NOMO-1 (cell line): ENCODE measurements around the gene SYNRG.
"Not testable (repeated sequence)": the region's sequence is repeated elsewhere in the genome, so short reads cannot be mapped to it uniquely, and the experiment has no call there.

Experiments used
- DNase-seq, 2 experiments: peaks; one replicate each; lab custom pipeline; 2025; ENCODE audit not compliant: unreplicated experiment in 2 of 2; lab: John Stamatoyannopoulos, UW

Gene SYNRG, protein sequence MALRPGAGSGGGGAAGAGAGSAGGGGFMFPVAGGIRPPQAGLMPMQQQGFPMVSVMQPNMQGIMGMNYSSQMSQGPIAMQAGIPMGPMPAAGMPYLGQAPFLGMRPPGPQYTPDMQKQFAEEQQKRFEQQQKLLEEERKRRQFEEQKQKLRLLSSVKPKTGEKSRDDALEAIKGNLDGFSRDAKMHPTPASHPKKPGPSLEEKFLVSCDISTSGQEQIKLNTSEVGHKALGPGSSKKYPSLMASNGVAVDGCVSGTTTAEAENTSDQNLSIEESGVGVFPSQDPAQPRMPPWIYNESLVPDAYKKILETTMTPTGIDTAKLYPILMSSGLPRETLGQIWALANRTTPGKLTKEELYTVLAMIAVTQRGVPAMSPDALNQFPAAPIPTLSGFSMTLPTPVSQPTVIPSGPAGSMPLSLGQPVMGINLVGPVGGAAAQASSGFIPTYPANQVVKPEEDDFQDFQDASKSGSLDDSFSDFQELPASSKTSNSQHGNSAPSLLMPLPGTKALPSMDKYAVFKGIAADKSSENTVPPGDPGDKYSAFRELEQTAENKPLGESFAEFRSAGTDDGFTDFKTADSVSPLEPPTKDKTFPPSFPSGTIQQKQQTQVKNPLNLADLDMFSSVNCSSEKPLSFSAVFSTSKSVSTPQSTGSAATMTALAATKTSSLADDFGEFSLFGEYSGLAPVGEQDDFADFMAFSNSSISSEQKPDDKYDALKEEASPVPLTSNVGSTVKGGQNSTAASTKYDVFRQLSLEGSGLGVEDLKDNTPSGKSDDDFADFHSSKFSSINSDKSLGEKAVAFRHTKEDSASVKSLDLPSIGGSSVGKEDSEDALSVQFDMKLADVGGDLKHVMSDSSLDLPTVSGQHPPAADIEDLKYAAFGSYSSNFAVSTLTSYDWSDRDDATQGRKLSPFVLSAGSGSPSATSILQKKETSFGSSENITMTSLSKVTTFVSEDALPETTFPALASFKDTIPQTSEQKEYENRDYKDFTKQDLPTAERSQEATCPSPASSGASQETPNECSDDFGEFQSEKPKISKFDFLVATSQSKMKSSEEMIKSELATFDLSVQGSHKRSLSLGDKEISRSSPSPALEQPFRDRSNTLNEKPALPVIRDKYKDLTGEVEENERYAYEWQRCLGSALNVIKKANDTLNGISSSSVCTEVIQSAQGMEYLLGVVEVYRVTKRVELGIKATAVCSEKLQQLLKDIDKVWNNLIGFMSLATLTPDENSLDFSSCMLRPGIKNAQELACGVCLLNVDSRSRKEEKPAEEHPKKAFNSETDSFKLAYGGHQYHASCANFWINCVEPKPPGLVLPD (N-terminal part only)

DNA sequence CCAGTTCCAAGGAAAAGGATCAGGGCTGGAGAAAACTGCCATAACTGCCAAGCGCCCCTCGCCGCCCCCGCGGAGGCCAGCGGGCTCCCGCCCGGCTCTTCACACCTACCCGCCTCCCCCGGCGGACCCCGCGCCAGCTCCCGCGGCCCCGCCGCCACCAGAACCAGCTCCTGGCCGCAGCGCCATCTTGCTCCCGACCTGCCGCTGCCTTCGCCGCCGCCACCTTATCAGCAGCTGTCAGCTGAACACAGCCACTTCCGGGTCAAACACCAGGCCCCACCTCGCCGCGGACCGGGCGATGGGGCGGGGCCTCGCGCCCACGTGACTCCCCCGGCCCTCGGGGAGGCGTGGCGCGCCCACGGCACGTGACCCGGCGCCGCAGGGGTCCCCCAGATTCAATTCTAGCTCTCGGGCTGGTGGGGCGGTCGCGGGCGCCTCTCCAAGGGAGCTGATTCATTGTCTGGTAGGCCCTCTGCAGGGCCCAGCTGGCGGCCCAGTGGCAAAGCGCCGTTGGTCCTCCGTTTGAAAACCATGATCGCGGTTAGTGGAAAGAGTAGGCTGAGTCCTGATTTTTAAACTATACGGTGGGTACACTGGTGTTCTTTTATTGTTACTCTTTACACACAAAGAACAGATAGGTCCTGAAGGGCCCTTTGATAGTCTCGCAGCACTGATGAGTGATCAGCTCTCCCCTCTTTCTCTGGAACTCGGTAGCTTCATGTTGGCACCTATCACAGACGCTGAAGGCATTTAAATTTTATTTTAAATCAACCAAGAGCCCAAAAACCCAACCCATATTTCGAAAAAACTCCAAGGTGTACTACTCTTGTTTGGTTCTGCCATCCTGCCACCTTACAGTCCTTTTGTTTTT is at the start of gene SYNRG:
TSS of gene SYNRG (minus strand) at position 249 of the 871 bp plus-strand sequence. CDS start at position 186, 63 bp downstream.
- DNase-seq = peak; percentile 95 to 96

DNA sequence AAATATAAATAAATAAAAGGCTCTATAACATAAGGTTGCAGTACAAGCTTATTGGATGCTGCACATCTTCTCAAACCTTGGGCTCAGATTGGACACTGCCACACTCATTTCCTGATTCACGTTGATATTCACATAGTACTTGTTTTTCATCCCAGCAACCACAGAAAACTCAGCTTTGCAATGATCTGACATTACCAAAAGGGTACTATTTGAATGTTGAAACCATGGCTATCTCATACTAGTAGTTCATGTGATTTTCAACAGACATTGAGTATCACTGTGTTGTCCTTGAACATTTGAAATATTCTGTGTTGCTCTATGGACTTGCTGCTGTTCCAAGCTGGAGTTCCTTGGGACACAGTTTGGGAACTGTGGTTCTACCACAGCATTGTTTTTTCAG is 48.0 kb upstream of the SYNRG start:
- DNase-seq = no peak

DNA sequence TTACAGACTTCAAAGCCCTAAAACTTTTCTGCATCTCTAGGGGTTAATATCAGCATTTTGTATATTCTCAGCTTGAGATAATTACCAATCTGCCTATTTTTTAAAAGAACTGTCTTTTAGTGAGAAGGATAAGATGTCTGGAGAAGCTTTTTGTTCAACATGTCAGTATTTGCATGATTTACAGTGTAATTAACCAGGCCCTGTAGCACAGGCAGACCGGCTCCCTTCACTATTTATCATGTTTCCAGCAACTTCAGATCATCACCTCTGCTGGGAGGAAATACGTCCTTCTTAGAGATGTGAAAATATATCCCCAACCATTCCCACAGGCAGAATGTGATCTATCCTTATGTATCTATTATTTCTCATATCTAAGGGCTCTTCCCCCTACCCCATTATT is 42.6 kb upstream of the SYNRG start:
- DNase-seq = no peak

DNA sequence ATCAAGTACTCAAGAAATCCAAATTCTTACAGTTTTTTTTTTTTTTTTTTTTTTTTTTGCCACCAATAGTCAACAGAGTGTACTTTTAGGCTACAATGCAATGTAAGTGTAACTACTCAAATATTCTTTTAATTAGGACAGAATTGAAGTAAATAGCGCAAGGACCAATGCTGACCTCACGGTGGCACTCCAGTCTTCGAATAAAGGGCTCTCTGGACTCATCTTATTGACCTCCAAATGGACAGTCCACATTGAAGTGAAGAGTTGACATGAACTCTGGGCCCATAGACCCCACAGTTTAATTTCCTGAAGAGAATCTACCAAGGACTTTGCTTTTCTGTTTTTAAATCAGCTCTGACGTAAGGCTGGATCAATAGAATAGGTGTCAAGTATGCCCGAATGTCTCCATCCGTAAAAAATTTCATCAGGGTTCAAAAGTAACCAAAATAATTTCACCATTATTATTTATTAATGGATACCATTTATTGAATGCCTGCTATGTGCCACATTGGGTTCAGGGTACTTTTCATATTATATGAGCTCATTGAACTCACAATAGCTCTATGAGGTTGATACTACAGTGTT is 41.3 kb upstream of the SYNRG start:
- no peak for DNase-seq

DNA sequence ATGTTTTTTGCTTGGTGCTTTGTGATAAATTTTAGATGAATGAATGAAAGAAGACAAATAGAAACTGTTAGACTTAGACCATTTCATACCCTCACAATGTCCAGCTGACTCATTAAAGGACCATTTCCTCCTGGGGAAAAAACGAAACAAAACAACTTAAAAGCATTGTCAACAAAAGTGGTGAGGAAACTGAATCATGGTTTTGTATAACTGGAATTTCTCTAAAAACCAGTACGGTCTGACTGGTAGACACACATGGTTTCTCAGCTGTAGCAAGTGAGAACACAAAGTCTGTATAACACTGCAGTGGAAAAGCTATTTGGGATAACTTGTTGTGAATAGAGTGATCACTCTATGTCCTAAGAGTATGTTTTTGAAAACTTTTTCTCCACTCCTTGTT is 39.3 kb upstream of the SYNRG start:
- DNase-seq = no peak

DNA sequence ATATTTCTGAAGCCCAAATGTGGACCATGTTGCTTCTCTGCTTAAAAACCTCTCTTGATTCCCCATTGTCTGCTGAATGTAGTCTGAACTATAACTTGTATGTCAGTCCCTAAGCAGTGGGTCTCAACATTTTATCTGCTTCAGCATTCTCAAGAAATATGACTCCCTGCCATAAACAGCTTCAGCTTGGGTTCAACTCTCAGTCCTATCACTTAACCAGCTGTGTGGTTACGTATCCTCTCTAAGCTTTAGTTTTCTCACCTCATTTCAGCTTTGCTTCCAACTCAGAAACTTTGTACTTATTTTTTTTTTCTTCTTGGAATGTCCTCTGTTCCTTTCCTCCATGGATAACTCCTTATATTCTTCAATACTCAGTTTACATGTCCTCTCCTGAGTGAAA is 38.6 kb upstream of the SYNRG start:
- no peak for DNase-seq

DNA sequence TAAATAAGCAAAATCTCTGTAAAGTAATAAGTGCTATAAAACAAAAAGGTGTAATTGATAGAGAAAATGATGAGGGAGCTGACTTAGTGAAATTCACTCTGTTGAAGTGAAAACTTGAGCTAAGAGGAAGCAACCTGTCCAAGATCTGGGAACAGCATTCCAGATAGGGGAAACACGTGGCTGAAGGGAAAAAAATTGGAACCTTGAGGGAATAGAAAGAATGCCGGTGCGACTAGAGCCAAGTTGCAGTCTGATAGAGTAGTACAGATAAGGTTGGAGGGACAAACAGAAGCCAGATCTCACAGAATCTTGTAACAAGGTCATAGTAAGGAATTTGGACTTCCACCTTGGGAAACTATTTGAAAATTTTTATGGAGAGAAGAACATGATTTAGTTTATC is 34.7 kb upstream of the SYNRG start:
- no peak for DNase-seq

DNA sequence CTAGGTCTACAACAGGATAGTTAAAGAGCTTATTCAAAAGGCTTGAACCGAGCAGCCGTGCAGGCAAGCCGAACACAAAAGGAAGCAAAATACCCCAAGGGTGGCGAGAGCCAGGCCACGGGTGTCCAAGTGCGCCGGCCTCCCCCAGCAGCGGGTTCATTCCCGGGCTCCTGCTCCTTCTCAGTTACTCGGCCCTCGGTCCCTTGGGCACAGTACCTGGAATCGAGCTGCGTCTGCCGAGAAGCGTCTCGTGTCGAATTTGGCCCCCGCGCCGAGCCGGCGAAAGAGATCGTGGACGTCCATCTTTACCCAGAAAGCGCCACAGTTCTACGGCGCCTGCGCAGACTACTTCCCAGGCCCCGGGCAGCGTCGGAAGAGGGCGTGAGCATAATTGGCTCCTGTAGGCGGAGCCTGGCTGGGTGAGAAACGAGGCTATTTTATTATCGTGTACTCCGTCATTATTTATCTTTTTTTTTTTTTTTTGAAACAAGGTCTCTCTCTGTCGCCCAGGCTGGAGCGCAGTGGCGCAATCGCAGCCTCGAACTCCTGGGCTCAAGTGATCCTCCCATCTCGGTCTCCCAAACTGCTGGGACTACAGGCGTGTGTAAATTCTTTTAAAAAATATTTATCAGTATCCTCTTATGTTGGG is 34.0 kb upstream of the SYNRG start, which contains the start of gene DDX52:
TSS of gene DDX52 (minus strand) at position 329 of the 649 bp plus-strand sequence. CDS start at position 303, 26 bp downstream.
- peak; percentile 88 to 89 for DNase-seq

DNA sequence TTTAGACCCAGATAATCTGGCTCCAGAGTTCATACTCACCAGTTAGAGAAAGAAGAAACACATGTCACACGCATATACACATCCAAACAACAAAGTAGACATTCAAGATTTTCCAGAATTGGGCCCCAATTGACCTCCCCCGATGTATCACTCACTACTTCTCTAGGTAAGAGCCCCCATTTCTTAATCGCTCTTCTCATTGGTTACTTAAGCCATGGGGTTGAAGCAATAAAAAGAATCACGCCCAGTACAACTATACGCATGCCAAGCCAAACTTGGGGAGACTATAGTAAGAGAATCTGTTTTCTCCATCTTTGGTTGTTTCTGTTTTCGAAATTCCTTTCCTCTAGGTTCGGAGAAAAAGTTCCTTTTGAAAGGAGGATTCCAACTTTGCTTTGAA is 33.5 kb upstream of the SYNRG start:
- peak in 1 of 2 experiments; percentile 30 for DNase-seq

DNA sequence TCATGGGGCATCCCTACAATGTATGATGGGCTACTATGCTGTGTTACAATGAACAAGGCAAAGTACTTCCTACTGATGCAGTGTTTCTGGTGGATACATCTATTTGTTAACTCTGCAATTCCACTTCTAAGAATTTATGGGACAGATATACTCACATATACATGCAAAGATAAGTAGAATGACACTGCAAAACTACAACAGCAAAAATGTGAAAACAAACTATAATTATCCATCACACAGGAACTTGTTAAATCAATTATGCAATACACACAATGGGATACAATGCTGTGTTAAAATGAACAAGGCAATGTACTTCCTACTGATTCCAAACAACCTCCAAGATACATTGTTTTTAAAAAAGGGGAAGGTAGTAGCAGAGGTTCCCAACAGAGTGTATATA is 30.8 kb upstream of the SYNRG start:
- no peak for DNase-seq

DNA sequence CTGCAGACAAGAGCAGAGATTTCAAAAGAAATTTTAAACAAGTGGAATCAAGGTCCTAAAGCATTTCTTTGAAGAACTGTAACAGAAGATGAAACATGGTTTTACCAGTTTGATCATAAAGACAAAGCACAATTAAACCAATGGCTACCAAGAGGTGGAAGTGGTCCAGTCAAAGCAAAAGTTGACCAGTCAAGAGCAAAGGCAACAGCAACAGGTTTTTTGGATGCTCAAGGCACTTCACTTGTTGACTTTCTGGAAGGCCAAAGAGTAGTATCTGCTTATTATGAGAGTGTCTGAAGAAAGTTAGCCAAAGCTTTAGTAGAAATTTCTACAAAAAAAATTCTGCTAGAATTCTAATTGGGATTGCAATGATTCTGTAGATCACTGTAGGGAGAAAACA is 28.7 kb upstream of the SYNRG start:
- DNase-seq = no peak

DNA sequence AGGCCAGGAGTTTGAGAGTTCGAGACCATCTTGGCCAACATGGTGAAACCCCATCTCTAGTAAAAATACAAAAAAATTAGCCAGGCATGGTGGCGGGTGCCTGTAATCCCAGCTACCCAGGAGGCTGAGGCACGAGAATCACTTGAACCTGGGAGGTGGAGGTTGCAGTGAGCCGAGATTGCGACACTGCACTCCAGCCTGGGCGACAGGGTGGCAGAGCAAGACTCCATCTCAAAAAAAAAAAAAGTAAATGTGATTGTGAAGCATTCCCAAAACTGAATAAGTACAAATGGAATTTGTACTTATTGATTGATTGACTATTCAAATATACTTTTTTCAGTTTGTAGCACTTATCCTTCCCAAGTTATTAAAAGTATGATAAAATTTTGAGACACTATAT is 7.2 kb upstream of the SYNRG start:
- not testable (repeated sequence) for DNase-seq

DNA sequence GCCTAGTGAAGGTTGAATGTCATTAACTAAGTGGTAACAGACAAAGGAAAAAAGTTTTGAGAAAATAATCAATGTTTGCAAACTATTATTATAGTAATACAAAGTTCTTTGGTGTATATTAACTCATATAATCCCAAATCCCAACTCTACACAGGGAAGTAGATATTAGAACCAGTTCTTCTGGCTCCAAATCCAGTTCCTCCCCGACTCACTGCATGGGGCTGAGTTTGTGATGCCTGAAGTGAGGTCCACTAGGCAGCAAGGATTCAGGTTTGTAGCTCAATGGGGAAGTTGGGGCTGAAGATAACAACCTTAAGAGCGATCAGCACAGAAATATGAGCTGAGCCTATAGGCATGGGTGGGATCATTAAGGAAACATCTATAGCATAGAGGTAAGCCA is 5.6 kb upstream of the SYNRG start:
- DNase-seq = no peak

DNA sequence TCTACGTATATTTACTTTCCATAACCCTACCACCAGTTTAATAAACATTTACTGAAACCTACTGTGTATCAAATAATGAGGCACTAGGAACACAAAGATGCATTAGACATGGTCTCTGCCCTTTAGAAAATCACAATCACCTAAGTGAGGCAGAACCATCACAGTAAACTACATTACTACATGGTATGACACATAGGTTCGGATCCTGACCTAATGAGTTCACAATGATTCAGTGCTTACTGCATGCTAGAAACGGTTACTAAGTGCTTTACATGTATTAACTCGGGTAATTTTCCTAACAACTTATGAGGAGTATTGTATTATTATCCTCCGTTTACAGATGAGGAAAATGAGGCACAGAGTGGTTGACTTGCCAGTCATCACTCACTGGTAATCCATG is 5.2 kb upstream of the SYNRG start:
- DNase-seq = no peak

DNA sequence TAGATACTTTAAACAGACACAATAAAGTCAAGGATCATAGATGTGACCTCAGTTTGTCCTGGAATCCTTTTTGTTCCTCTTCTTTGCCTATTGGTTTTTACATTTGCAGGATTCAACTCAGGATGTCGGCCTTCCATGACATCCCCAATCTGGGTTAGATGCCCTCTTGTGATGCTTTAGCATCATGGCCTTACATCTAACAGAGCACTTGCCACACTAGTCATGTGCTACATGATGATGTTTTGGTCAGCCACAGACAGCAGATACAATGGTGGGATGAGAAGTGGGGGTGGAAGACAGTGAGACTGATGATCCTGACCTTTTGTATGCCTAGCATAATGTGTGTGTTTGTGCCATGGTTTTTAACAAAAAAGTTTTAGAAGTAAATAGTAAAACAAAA is 1.8 kb upstream of the SYNRG start:
- no peak for DNase-seq

DNA sequence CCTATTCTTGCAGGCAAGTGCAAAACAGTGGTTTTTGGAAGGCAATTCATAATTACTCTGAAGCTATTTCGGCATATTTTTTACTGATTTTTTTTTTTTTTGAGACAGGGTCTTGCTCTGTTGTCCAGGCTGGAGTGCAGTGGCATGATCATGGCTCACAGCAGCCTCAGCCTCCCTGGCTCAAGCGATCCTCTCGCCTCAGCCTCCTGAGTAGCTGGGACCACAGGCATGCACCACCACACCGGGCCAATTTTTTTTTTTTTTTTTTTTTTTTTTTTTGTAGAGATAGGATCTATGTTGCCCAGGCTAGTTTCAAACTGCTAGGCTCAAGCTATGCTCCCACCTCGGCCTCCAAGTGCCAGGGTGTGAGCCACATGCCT is 813 bp upstream of the SYNRG start:
- not testable (repeated sequence) for DNase-seq

DNA sequence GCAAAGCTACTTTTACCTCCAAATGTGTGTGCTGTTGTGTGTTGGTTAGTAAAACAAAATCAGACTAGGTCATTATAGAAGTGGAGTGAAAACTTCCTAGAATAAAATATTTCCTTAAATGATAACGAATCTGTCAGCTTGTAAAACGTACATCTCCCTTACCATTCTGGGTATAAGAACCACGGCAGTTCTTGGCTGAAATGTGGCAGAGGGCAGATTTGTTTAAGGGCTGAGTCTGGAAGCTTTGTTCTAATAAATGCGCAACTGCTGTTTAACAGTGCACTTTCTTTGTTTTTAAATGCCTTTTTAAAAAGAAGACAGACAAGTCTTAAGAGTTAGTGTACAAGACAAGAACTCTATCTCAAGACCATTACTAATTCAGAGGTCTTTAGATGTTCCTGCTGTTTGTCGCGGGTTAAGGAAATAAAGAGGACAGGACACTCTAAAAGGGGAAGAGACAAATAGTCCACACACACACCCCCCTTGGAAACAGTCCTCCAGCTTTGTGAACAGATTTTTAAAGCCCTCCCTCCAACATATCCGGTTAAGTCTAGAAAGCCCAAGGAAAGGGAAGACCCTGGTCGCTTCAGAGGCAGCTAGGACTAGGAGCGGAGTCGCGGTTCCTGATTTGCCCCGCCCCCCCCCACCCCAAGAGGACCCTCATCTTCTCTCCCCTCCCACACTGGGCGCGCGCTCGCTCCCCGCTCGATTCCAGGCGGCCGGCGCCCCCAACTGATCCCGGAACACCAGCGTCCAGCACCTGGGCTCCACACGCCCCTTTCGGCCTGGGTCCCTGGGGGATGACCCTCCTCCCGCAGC is 658 bp downstream of the SYNRG start:
- peak; percentile 55 to 62 for DNase-seq

DNA sequence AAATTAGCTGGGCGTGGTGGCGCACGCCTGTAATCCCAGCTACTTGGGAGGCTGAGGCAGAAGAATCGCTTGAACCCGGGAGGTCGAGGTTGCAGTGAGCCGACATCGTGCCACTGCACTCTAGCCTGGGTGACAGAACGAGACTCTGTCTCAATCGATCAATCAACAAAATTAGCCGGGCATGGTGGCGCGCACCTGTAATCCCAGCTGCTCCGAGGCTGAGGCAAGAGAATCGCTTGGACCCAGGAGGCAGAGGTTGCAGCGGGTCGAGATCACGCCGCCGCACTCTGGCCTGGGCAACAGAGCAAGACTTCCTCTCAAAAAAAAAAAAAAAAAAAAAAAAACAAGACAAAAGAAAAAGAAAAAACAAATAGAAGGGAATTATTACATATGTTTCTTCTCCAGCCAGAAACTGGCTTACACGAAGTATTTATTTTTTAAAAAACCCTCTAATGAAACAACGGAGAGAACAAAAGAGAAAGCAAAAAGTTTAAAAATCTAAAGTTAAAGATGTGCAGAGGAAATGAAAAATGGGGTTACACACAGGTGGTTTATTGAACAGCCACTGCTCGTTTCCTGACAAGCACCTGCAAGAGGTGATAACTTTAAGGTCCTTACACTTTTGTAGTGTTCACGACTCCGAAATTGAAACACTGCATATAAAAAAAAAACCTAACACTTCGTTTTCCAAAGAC is 1.4 kb downstream of the SYNRG start:
- no peak for DNase-seq
